COLO668 (cell line): Measurements from ENCODE around the gene AGBL4.
A peak's percentile ranks its signal among the peaks of the same experiment; 100 is the strongest.

Experiments used
- DNase-seq: peaks from one replicate; lab custom pipeline; 2025; ENCODE audit not compliant: unreplicated experiment; lab: John Stamatoyannopoulos, UW

Gene AGBL4

DNA sequence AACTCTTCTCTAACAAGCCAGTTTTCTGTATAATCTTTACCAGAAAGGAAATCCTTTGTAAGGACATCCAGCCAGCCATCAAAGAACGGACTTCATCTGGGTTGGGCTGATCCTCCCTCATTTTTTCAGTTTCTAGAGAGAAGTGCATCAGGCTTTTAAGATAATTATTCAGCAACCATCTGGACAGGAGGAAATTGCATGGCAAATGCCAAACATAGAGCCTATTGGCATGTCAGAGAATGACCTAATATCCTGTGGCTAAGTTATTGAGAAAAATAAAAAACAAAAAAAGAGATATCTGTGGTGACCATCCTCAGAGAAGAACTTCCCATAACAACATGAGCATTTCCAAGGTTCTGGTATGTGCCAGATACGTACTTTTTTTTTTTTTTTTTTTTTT is 1172.1 kb downstream of the AGBL4 start:
- DNase-seq = no peak

- no peak for DNase-seq
Measured at GRCh38 chr1:48848035-48848434, 1175.7 kb downstream of the AGBL4 start.

GRCh38 chr1:48846441-48846840 is 1177.3 kb downstream of the AGBL4 start:
- no peak for DNase-seq

GRCh38 chr1:48844187-48844586 is 1179.6 kb downstream of the AGBL4 start:
- no peak for DNase-seq

DNA sequence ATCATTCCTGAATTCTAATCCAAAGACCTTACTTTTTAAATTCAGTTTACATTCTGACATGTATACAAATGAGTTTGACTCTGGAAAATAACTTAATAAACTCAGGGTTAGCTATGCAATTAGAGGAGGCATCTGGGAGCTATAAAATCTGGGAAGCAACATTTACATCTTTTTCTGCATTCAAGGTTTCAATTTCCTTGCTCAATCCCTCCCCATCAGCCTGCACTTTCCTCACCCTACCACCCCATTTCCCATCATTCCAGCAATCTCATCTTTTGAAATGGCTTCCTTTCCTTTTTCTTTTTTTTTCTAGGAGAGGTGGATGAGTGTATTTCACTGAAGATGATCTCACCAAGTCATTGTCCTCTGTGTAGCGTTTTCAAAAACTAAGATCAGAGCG is 1181.8 kb downstream of the AGBL4 start:
- DNase-seq = no peak

DNA sequence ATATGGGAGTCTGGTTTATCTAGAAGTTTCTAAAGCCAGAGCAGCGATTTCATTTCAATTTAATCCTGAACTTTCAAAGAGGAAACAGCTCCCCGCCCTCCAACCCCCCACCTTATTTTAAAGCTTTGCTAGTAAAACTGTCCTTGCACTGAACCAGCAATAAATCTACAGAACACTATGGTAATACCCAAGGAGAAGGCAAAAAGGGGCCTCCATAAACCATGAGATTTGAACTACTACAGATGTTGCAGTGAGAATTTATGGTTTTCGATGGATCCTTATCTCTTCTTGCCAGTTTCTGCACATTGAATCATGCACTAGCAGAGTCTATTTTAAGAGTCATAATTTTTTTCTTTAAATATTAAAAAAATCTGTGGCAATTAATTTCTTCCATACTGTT is 1182.3 kb downstream of the AGBL4 start:
- DNase-seq = no peak

- DNase-seq = no peak
Measured at GRCh38 chr1:48831120-48831978, 1192.4 kb downstream of the AGBL4 start.

DNA sequence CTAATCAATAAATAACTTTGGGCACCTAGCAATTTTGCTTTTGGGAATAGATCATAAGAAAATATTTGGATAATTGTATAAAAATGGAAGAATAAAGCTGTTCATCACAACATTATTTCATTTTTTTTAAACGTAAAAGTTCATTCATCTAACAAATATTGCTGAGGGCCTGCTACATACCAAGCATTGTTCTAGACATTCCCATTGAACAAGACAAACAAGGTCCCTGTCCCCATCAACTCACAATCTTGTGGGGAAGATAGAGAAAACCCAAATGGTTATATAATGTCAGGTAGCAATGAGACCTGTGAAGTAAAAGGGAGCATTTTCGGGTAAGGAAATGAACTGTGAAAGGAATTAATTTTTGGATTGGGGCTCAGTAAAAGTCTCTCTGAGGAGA is 1193.0 kb downstream of the AGBL4 start:
- no peak for DNase-seq

DNA sequence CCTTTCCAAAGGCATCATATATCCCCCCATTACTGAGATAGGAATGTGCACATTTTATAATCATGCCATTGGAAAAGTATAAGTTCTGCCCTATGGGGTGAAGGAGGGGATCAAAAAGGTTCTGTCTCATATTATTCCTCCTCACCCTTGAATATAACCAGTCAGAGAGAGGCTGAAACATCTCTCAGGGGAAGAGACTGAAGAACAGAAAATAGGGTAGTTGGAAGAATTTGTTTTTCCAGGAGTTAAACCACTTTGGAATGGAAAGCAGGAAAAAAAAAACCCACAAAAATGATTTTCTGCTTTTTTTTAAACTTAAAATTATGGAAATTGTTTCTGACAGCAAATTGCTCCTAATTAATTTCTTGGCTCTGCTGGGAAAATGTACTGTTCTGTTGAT is 1194.3 kb downstream of the AGBL4 start:
- DNase-seq = no peak

GRCh38 chr1:48823168-48823567 is 1200.6 kb downstream of the AGBL4 start:
- peak; percentile 84 for DNase-seq

DNA sequence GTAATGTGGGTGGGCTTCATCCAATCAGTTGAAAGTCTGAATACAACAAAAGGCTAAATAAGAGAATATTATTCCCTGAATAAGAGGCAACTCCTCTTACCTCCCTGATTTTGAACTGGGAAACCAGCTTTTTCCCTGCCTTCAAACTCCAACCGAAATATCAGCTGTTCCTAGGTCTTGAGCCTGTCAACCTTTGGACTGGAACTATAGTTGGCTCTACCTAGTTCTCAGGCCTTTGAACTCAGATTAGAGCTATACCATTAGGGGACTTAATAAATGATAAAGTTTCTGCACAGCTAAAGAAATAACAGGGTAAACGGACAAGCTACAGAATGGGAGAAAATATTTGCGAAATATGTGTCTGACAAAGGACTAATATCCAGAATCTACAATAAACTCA is 1203.3 kb downstream of the AGBL4 start:
- no peak for DNase-seq

- DNase-seq = peak; percentile 80
Measured at GRCh38 chr1:48817505-48818114, 1206.1 kb downstream of the AGBL4 start.

DNA sequence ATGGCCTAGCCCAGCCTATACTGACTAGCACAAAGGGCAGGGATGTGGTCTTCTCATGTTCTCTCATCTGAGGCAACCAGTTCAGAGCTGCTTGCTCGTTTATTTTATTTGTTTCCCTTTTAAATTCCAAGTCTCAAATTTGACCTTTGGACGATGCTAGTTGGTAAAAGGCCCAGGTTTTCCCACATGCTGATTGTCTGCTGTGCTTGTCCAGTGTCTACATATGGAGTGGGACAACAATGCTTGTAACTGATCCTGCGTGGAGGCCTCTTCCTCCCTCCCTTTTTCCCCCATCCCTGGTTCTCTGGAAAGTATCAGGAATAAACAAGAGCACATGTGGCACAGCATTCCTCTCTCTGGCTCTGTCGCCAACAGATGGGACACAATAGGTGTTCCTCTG is 1213.0 kb downstream of the AGBL4 start:
- DNase-seq = peak; percentile 51

DNA sequence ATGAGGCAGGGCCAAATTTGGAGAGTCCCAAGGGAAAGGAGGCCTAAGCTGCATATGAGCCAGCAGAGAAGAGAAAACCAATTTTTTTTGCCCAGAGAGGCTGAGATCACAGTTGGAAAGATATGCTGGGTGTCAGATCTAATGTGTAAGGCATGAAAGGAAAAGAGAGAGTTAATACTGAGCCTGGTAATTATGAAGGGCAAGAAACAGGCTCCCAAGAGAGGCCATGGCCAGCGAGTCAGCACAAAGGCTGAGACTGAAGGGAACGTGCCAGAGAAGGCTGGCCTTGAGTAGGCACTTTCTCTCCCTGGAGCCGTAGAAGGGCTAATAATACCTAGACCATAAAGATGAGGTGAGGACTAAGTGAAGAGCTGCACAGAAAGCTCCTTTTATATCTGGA is 1215.3 kb downstream of the AGBL4 start:
- DNase-seq = no peak

- DNase-seq = no peak
Measured at GRCh38 chr1:48807554-48808260, 1216.0 kb downstream of the AGBL4 start.

GRCh38 chr1:48803474-48803873 is 1220.3 kb downstream of the AGBL4 start:
- DNase-seq = no peak

- no peak for DNase-seq
Measured at GRCh38 chr1:48794816-48795215, 1228.9 kb downstream of the AGBL4 start.

GRCh38 chr1:48793863-48794262 is 1229.9 kb downstream of the AGBL4 start:
- no peak for DNase-seq

GRCh38 chr1:48792961-48793360 is 1230.8 kb downstream of the AGBL4 start:
- DNase-seq = no peak

DNA sequence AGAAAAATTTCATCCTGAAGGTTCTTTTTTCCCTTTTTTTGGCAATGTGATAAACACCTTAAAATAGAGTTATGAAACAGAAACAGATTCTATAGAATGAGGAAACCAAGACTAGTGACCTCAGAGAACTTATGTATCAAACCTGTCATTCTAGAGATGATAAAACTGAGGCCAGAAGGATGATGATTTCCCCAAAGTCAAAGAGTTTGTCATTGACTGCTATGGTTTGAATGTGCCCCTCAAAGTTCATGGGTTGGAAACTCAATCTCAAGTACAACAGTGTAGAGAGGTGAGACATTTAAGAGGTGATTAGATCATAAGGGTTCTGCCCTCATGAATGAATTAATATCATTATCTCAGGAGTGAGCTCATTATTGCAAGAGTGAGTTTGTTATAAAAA is 1233.4 kb downstream of the AGBL4 start:
- no peak for DNase-seq

GRCh38 chr1:48789903-48790302 is 1233.9 kb downstream of the AGBL4 start:
- no peak for DNase-seq

- DNase-seq = no peak
Measured at GRCh38 chr1:48785869-48786268, 1237.9 kb downstream of the AGBL4 start.
